ENCODE results near the gene GOLGA6A.

- TF ChIP-seq EZH2 (IDR thresholded peaks at IDR 0.05; ENCODE audit: insufficient read depth, poor library complexity, severe bottlenecking) (no peak), EZH2phosphoT487 (IDR thresholded peaks at IDR 0.05; ENCODE audit: insufficient read depth, low read depth) (no peak)
These were observed 26.5 kb downstream of the GOLGA6A start for GRCh38 chr15:74055804-74056203.

Data from GM23248 (cell line).